HCT116 (cell line): Measurements from ENCODE around the gene AUTS2. TPM values are rescaled to one million over a fixed set of nuclear protein-coding genes. Genes with fewer than 3 reads are reported as not detected.

Experiments used
- ATAC-seq: fragments of 200-7000 bp; cut with Tn5 transposase; 2 replicates; pipeline ENCODE4 v1.9.1; 2020; ENCODE audit warnings: mild to moderate bottlenecking, moderate library complexity
- BruUV-seq: library from RNA; stranded (reverse); fragments of 400-500 nt; replicated peaks from 2 replicates; lab custom pipeline; 2021; lab: Mats Ljungman, UMichigan
- CTCF ChIA-PET: fragments of 300-600 bp; sonication (Branson Sonifier 250); formaldehyde crosslinking; loops from one replicate; lab custom pipeline; 2021; ENCODE audit warnings: antibody characterized with exemption; lab: Charles Lee
- POLR2A ChIA-PET: fragments of 300-600, 350-600 bp; sonication (Branson Sonifier 250); formaldehyde crosslinking; loops from one replicate; lab custom pipeline; 2021; ENCODE audit warnings: antibody characterized with exemption; lab: Charles Lee
- RAD21 ChIA-PET, 2 experiments: fragments of 300-600 bp; sonication (Branson Sonifier 250); formaldehyde crosslinking; loops; one replicate each; lab custom pipeline; 2023; ENCODE audit warnings: low total read pairs in 2 of 2; ENCODE audit not compliant: uncharacterized antibody in 2 of 2, unreplicated experiment in 2 of 2, low non-redundant PET in 1 of 2; lab: Charles Lee
- DNase-seq: peaks from one replicate; pipeline ENCODE4 v3.0.0-alpha.2; 2010; ENCODE audit warnings: low read depth, low spot score
- H2AFZ ChIP-seq: fragments of 200-600 bp; shearing (Covaris generic), sonication (generic); 2 replicates; pipeline ENCODE4 v1.6.1; 2017; ENCODE audit warnings: low read depth, mixed run types, mixed read lengths, antibody characterized with exemption, low read length; ENCODE audit not compliant: poor library complexity, severe bottlenecking
- H3K27ac ChIP-seq: 2 replicates; pipeline ENCODE4 v1.5.1; 2012; ENCODE audit warnings: low read depth, low read length
- H3K27me3 ChIP-seq: fragments of 200-600 bp; sonication (generic); 2 replicates; pipeline ENCODE4 v1.6.1; 2016; ENCODE audit warnings: mixed run types, low read length, mixed read lengths; ENCODE audit not compliant: insufficient read depth
- H3K36me3 ChIP-seq, 2 experiments: fragments of 200-500 bp in 1 of 2; fragments of 200-600 bp in 1 of 2; sonication (Bioruptor generic) in 1 of 2; sonication (generic) in 1 of 2; 2 replicates each; pipeline versions ENCODE4 v1.5.1 to v1.6.1; 2014 to 2016; ENCODE audit warnings: low read length in 2 of 2, inconsistent platforms in 1 of 2, mixed read lengths in 1 of 2, mixed run types in 1 of 2; ENCODE audit not compliant: insufficient read depth in 2 of 2, control insufficient read depth in 1 of 2
- H3K4me1 ChIP-seq, 2 experiments: fragments of 200-600 bp in 1 of 2; sonication (generic) in 1 of 2; 2 replicates each; pipeline versions ENCODE4 v1.5.1 to v1.6.1; 2012 to 2017; ENCODE audit warnings: low read length in 2 of 2, inconsistent platforms in 1 of 2, mild to moderate bottlenecking in 1 of 2, mixed read lengths in 1 of 2, mixed run types in 1 of 2, moderate library complexity in 1 of 2; ENCODE audit not compliant: insufficient read depth in 2 of 2, control insufficient read depth in 1 of 2
- H3K4me2 ChIP-seq: fragments of 200-600 bp; sonication (generic); 2 replicates; pipeline ENCODE4 v1.6.1; 2017; ENCODE audit warnings: mixed run types, low read length, mixed read lengths
- H3K4me3 ChIP-seq, 2 experiments: fragments of 200-600 bp in 1 of 2; sonication (generic) in 1 of 2; replicated peaks in 1 of 2; 2 replicates each; pipeline ENCODE4 v1.5.1; 2011 to 2016; ENCODE audit warnings: low read length in 2 of 2, control low read depth in 1 of 2, low read depth in 1 of 2, mild to moderate bottlenecking in 1 of 2, mixed read lengths in 1 of 2, mixed run types in 1 of 2
- H3K79me2 ChIP-seq: fragments of 200-600 bp; sonication (generic); 2 replicates; pipeline ENCODE4 v1.6.1; 2017; ENCODE audit warnings: mild to moderate bottlenecking, mixed run types, low read length, moderate library complexity, mixed read lengths; ENCODE audit not compliant: insufficient read depth
- H3K9ac ChIP-seq: fragments of 200-600 bp; sonication (generic); 2 replicates; pipeline ENCODE4 v1.6.1; 2016; ENCODE audit warnings: low read length, mixed read lengths
- H3K9me2 ChIP-seq: fragments of 200-600 bp; sonication (generic), shearing (Covaris generic); 2 replicates; pipeline ENCODE4 v1.6.1; 2017; ENCODE audit warnings: mixed run types, mild to moderate bottlenecking, moderate library complexity; ENCODE audit not compliant: insufficient read depth
- H3K9me3 ChIP-seq, 2 experiments: fragments of 200-500 bp in 1 of 2; fragments of 200-600 bp in 1 of 2; sonication (Bioruptor generic) in 1 of 2; sonication (generic) in 1 of 2; 2 replicates each; pipeline ENCODE4 v1.6.1; 2014 to 2017; ENCODE audit warnings: low read length in 2 of 2, mixed read lengths in 2 of 2, inconsistent platforms in 1 of 2, low read depth in 1 of 2, mild to moderate bottlenecking in 1 of 2, mixed run types in 1 of 2, moderate library complexity in 1 of 2; ENCODE audit not compliant: control insufficient read depth in 1 of 2, insufficient read depth in 1 of 2
- H4K20me1 ChIP-seq: fragments of 200-600 bp; sonication (generic), shearing (Covaris generic); 2 replicates; pipeline ENCODE4 v1.6.1; 2017; ENCODE audit warnings: mixed run types, mild to moderate bottlenecking, moderate library complexity; ENCODE audit not compliant: insufficient read depth
- ATF3 ChIP-seq: IDR thresholded peaks from 2 replicates; pipeline ENCODE4 v1.6.1; 2012
- CBX3 ChIP-seq: IDR thresholded peaks from 2 replicates; pipeline ENCODE4 v1.6.1; 2012; ENCODE audit warnings: low read depth
- CEBPB ChIP-seq: IDR thresholded peaks from 2 replicates; pipeline ENCODE4 v1.6.1; 2012; ENCODE audit warnings: low read depth
- CTCF ChIP-seq, 3 experiments: fragments of 200-600 bp in 1 of 3; sonication (generic) in 1 of 3; IDR thresholded peaks in 2 of 3; conservative IDR thresholded peaks in 1 of 3; 2 replicates each; pipeline ENCODE4 v1.5.1; 2012 to 2017; ENCODE audit warnings: low read depth in 2 of 3, low read length in 2 of 3, antibody characterized with exemption in 1 of 3, borderline replicate concordance in 1 of 3, control low read depth in 1 of 3, mild to moderate bottlenecking in 1 of 3, mixed read lengths in 1 of 3, mixed run types in 1 of 3, moderate library complexity in 1 of 3; ENCODE audit not compliant: insufficient read depth in 1 of 3
- ELF1 ChIP-seq: IDR thresholded peaks from 2 replicates; pipeline ENCODE4 v1.6.1; 2012; ENCODE audit warnings: low read depth, borderline replicate concordance
- EZH2 ChIP-seq: fragments of 200-600 bp; sonication (generic); IDR thresholded peaks from 2 replicates; pipeline ENCODE4 v1.6.1; 2017; ENCODE audit warnings: antibody characterized with exemption, mixed run types
- EZH2phosphoT487 ChIP-seq: fragments of 200-600 bp; IDR thresholded peaks from 2 replicates; pipeline ENCODE4 v1.6.1; 2018; ENCODE audit warnings: antibody characterized with exemption, borderline replicate concordance
- JUND ChIP-seq: IDR thresholded peaks from 2 replicates; pipeline ENCODE4 v1.6.1; 2012
- MAX ChIP-seq: IDR thresholded peaks from 2 replicates; pipeline ENCODE4 v1.6.1; 2012
- POLR2A ChIP-seq: IDR thresholded peaks from 2 replicates; pipeline ENCODE4 v1.7.0; 2011; ENCODE audit warnings: borderline replicate concordance; ENCODE audit not compliant: insufficient read depth, insufficient read length; ENCODE audit errors: extremely low read depth
- REST ChIP-seq: IDR thresholded peaks from 2 replicates; pipeline ENCODE4 v1.6.1; 2012; ENCODE audit warnings: low read depth
- SIN3A ChIP-seq: IDR thresholded peaks from 2 replicates; pipeline ENCODE4 v1.6.1; 2012; ENCODE audit warnings: low read depth
- SP1 ChIP-seq: IDR thresholded peaks from 2 replicates; pipeline ENCODE4 v1.6.1; 2012; ENCODE audit warnings: low read depth
- SRF ChIP-seq: IDR thresholded peaks from 2 replicates; pipeline ENCODE4 v1.6.1; 2012; ENCODE audit warnings: low read depth
- TCF7L2 ChIP-seq: IDR thresholded peaks from 2 replicates; pipeline ENCODE4 v1.7.0; 2011; ENCODE audit warnings: borderline replicate concordance, inconsistent platforms; ENCODE audit not compliant: insufficient read depth, insufficient read length; ENCODE audit errors: extremely low read depth
- YY1 ChIP-seq: IDR thresholded peaks from 2 replicates; pipeline ENCODE4 v1.6.1; 2011; ENCODE audit warnings: low read length, low read depth, moderate library complexity, mild to moderate bottlenecking; ENCODE audit not compliant: insufficient replicate concordance; ENCODE audit errors: extremely low read depth
- ZBTB33 ChIP-seq: IDR thresholded peaks from 2 replicates; pipeline ENCODE4 v1.6.1; 2011; ENCODE audit warnings: mild to moderate bottlenecking, low read length, moderate library complexity; ENCODE audit not compliant: insufficient replicate concordance; ENCODE audit errors: extremely low read depth
- intact Hi-C: fragments of 100-400 bp; cut with micrococcal nuclease; formaldehyde crosslinking; loops from 2 replicates; pipeline ENCODE4 v1.10.0; 2022
- total RNA-seq: library from RNA; stranded (reverse); gene quantifications from one replicate; pipeline ENCODE4 v1.2.1, GENCODE V29; 2021; ENCODE audit not compliant: unreplicated experiment

The AUTS2 gene
- total RNA-seq, 1 experiment from 2014 or later: 0.93 TPM

- Histone ChIP-seq H3K9me3 (peaks cover 5 to 51% of the 10 kb centered on the region in 2 experiments; a peak in 2 of 4 replicates), H4K20me1 (no peaks in the 10 kb centered on the region), H3K27ac (no peak overlapping the region), H3K79me2 (no peaks in the 10 kb centered on the region), H3K4me2 (no peak overlapping the region), H3K4me1 (no peaks in the 10 kb centered on the region)
- ChIA-PET CTCF (no interaction called here), POLR2A (no interaction called here), RAD21 (no interaction called here)
- BruUV-seq: no TSS peak
- TF ChIP-seq EZH2 (no peak), MAX (no peak), REST (no peak), CEBPB (no peak), TCF7L2 (no peak), CTCF (IDR thresholded peaks at IDR 0.05 in 2 of 3, conservative IDR thresholded peaks at IDR 0.05 in 1 of 3; ENCODE audit: borderline replicate concordance in 1 of 3, insufficient read depth in 1 of 3, low read depth in 2 of 3, low read length in 2 of 3) (no peak), SIN3A (no peak), EZH2phosphoT487 (no peak), POLR2A (no peak), YY1 (no peak), JUND (no peak), CBX3 (no peak), SP1 (no peak), ZBTB33 (no peak), ELF1 (no peak), ATF3 (no peak), SRF (no peak)
- TF ChIP-seq, all 23 proteins: peak for 0
- no peak for DNase-seq
- Histone ChIP-seq H3K9me2 (no peaks in the 10 kb centered on the region), H3K36me3 (no peaks in the 10 kb centered on the region), H3K4me3 (no peak overlapping the region), H2AFZ (no peak overlapping the region), H3K27me3 (no peaks in the 10 kb centered on the region), H3K9ac (no peak overlapping the region)
- intact Hi-C loops: no loop called here
- ATAC-seq: no peak
Observed at GRCh38 chr7:70317356-70317755, 719.1 kb downstream of the AUTS2 start.
